IMR-90 (cell line): Measurements from ENCODE around the gene RESF1. TPM values are rescaled to one million over a fixed set of nuclear protein-coding genes. Genes with fewer than 3 reads are reported as not detected.

Source experiments
- ATAC-seq: fragments of 200-7000 bp; cut with Tn5 transposase; 2 replicates; pipeline ENCODE4 v1.9.1; 2020; ENCODE audit warnings: low read depth, mild to moderate bottlenecking, moderate library complexity
- BruUV-seq: library from RNA; stranded (reverse); fragments of 400-500 nt; replicated peaks from 2 replicates; lab custom pipeline; 2021; lab: Mats Ljungman, UMichigan
- CTCF ChIA-PET: fragments of 300-600 bp; formaldehyde crosslinking; extraction: SDS; loops from one replicate; lab custom pipeline; 2021; ENCODE audit warnings: antibody characterized with exemption; lab: Yijun Ruan, JAX
- POLR2A ChIA-PET: fragments of 300-600 bp; sonication (Branson Sonifier 250); formaldehyde crosslinking; loops from one replicate; lab custom pipeline; 2022; ENCODE audit warnings: antibody characterized with exemption; ENCODE audit not compliant: unreplicated experiment; lab: Charles Lee
- DNase-seq: peaks from one replicate; pipeline ENCODE4 v3.0.0; 2013
- H2AFZ ChIP-seq: replicated peaks from 2 replicates; pipeline ENCODE3; 2013; ENCODE audit warnings: low read length, mild to moderate bottlenecking; ENCODE audit not compliant: poor library complexity
- H2AK5ac ChIP-seq: 2 replicates; pipeline ENCODE4 v1.6.1; 2013; ENCODE audit warnings: low read depth, low read length, inconsistent platforms
- H2AK9ac ChIP-seq: replicated peaks from 2 replicates; pipeline ENCODE3; 2013; ENCODE audit warnings: mild to moderate bottlenecking, low read depth, low read length, moderate library complexity; ENCODE audit not compliant: poor library complexity
- H2BK120ac ChIP-seq: 2 replicates; pipeline ENCODE4 v1.6.1; 2013; ENCODE audit warnings: low read depth, low read length, inconsistent platforms
- H2BK15ac ChIP-seq: 3 replicates; pipeline ENCODE4 v1.6.1; 2013; ENCODE audit warnings: low read depth, low read length, inconsistent platforms
- H2BK20ac ChIP-seq: 2 replicates; pipeline ENCODE4 v1.6.1; 2013; ENCODE audit warnings: low read depth, mild to moderate bottlenecking, inconsistent platforms, low read length, moderate library complexity
- H2BK5ac ChIP-seq: 2 replicates; pipeline ENCODE4 v1.6.1; 2013; ENCODE audit warnings: mild to moderate bottlenecking, low read depth, low read length, inconsistent platforms; ENCODE audit not compliant: poor library complexity, severe bottlenecking
- H3K14ac ChIP-seq: replicated peaks from 2 replicates; pipeline ENCODE4 v1.6.1; 2013; ENCODE audit warnings: low read depth, low read length, inconsistent platforms
- H3K18ac ChIP-seq: 2 replicates; pipeline ENCODE4 v1.6.1; 2013; ENCODE audit warnings: low read depth, low read length, control low read depth
- H3K23ac ChIP-seq: 2 replicates; pipeline ENCODE4 v1.6.1; 2013; ENCODE audit warnings: low read depth, low read length, inconsistent platforms
- H3K27ac ChIP-seq: 2 replicates; pipeline ENCODE4 v1.5.1; 2013; ENCODE audit warnings: mild to moderate bottlenecking, control low read depth, low read length; ENCODE audit not compliant: insufficient read depth
- H3K27me3 ChIP-seq: 2 replicates; pipeline ENCODE4 v1.6.1; 2013; ENCODE audit warnings: low read length; ENCODE audit not compliant: control insufficient read depth, insufficient read depth
- H3K36me3 ChIP-seq: 2 replicates; pipeline ENCODE4 v1.6.1; 2013; ENCODE audit warnings: low read length, mixed read lengths; ENCODE audit not compliant: control insufficient read depth, insufficient read depth
- H3K4ac ChIP-seq: 2 replicates; pipeline ENCODE4 v1.6.1; 2013; ENCODE audit warnings: low read depth, low read length, inconsistent platforms
- H3K4me1 ChIP-seq: 2 replicates; pipeline ENCODE4 v1.6.1; 2013; ENCODE audit warnings: low read length, mixed read lengths; ENCODE audit not compliant: control insufficient read depth, insufficient read depth
- H3K4me2 ChIP-seq: 2 replicates; pipeline ENCODE4 v1.6.1; 2013; ENCODE audit warnings: low read depth, mild to moderate bottlenecking, control low read depth, low read length, moderate library complexity
- H3K4me3 ChIP-seq: 2 replicates; pipeline ENCODE4 v1.5.1; 2013; ENCODE audit warnings: low read depth, mild to moderate bottlenecking, control low read depth, low read length, moderate library complexity; ENCODE audit not compliant: insufficient read depth
- H3K56ac ChIP-seq: 2 replicates; pipeline ENCODE4 v1.6.1; 2013; ENCODE audit warnings: low read length, inconsistent platforms; ENCODE audit not compliant: insufficient read depth; ENCODE audit errors: extremely low read depth
- H3K79me1 ChIP-seq, 2 experiments: 2 replicates each; pipeline ENCODE4 v1.6.1; 2013; ENCODE audit warnings: low read length in 2 of 2, inconsistent platforms in 1 of 2, low read depth in 1 of 2
- H3K9ac ChIP-seq: 2 replicates; pipeline ENCODE4 v1.6.1; 2013; ENCODE audit warnings: low read depth, low read length, control low read depth
- H3K9me1 ChIP-seq: 2 replicates; pipeline ENCODE4 v1.6.1; 2013; ENCODE audit warnings: low read length, inconsistent platforms; ENCODE audit not compliant: insufficient read depth
- H3K9me3 ChIP-seq: 2 replicates; pipeline ENCODE4 v1.6.1; 2013; ENCODE audit warnings: low read length; ENCODE audit not compliant: control insufficient read depth, insufficient read depth
- H4K20me1 ChIP-seq: 2 replicates; pipeline ENCODE4 v1.6.1; 2013; ENCODE audit warnings: low read length, inconsistent platforms; ENCODE audit not compliant: insufficient read depth
- H4K5ac ChIP-seq: 2 replicates; pipeline ENCODE4 v1.6.1; 2013; ENCODE audit warnings: mild to moderate bottlenecking, low read depth, low read length, control low read depth
- H4K8ac ChIP-seq, 2 experiments: 2 replicates each; pipeline ENCODE4 v1.6.1; 2013; ENCODE audit warnings: low read depth in 2 of 2, low read length in 2 of 2, control low read depth in 1 of 2, inconsistent platforms in 1 of 2
- H4K91ac ChIP-seq: 2 replicates; pipeline ENCODE4 v1.6.1; 2013; ENCODE audit warnings: low read depth, low read length, inconsistent platforms; ENCODE audit not compliant: insufficient read depth
- MAFK ChIP-seq: IDR thresholded peaks from 2 replicates; pipeline ENCODE4 v1.6.1; 2012; ENCODE audit warnings: low read depth, low read length, improper control_type of control experiment
- SMC3 ChIP-seq: fragments of 150-350 bp; IDR thresholded peaks from 2 replicates; pipeline ENCODE4 v1.6.1; 2016; ENCODE audit warnings: low read depth, mild to moderate bottlenecking, antibody characterized with exemption, low read length, moderate library complexity
- WGBS, 2 experiments: methylation state at CpG; one replicate each; pipeline versions ENCODE4 v1.1.5 to v1.1.7; 2013; ENCODE audit warnings: missing lambda C conversion rate in 2 of 2; ENCODE audit not compliant: insufficient read length in 1 of 2; ENCODE audit errors: extremely low coverage in 2 of 2; 5-methylcytosine and 5-hydroxymethylcytosine counted together
- dilution Hi-C: fragments of 300-500 bp; cut with HindIII; formaldehyde crosslinking; loops from one replicate; pipeline ENCODE4 v1.14.3; 2018; ENCODE audit warnings: low sequenced_read_pairs; ENCODE audit not compliant: unreplicated experiment
- in situ Hi-C: fragments of 300-500 bp; cut with MboI; formaldehyde crosslinking; loops from 3 replicates; pipeline ENCODE4 v1.14.3; 2019; ENCODE audit warnings: low sequenced_read_pairs, inconsistent platforms, mixed read lengths
- intact Hi-C: fragments of 100-400 bp; cut with micrococcal nuclease; formaldehyde crosslinking; loops from 2 replicates; pipeline ENCODE4 v1.10.0; 2022
- polyA plus RNA-seq, 3 experiments: library from polyadenylated mRNA; depleted of rRNA; stranded (reverse); fragments of >200 nt; gene quantifications; 2 replicates each; pipeline ENCODE4 v1.2.3, GENCODE V29; 2012; ENCODE audit warnings: low replicate concordance in 1 of 3
- total RNA-seq: library from RNA; depleted of rRNA; stranded (reverse); fragments of >200 nt; gene quantifications from 2 replicates; pipeline ENCODE4 v1.2.3, GENCODE V29; 2012
- TF ChIP-seq, protein P1 (sequence below): fragments of 150-350 bp; IDR thresholded peaks from 2 replicates; pipeline ENCODE4 v1.6.1; 2017; ENCODE audit warnings: mild to moderate bottlenecking, antibody characterized with exemption, low read length, low read depth

RESF1 gene
- total and polyA plus RNA-seq, 2 of the 4 experiments (the other 2 are of a cell fraction), result 5.0 to 7.3 TPM

DNA sequence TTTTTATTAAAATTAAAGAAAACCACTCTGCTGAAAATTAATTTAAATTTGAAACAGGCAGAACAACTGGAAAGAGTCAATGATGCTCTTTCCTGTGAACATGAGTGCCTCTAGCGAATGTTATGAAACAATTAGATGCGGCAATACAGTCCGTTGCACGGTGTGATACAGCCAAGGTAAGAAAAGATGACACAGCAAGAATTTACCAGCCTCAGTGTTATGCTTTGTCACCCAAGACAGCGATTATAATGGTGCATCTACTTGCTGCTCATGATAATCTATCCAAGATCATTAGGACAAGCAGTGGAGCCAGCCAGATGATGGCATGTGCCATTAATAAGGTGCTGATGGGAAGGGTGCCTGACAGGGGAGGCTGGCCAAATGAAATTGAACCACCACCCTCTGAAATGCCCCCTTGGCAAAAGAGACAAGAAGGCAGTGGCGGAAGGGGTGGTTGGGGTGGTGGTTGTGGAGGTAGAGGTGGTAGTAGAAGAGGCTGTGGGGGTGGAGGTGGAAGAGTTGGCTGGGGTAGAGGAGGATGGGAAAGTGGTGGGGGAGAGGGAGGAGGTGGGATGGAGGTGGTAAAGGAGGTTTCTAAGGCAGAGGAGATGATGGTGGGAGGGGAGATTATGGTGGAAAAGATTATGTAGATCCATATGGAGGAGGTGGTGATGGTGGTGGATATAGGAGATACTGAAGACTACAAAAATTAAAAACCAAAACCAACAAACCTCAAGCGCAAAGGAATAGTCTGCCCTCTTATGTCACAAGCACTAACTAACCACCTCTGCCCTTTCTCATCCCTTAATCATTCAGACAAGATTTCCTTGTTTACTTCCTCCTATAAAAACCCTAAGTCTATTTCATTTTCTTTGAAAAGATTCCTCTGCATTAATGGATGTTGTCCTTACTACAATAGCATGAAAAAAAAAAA, 4.0 kb upstream of the RESF1 start:
- Histone ChIP-seq H3K9ac (no peak overlapping the region), H3K4me3 (no peak overlapping the region), H3K18ac (no peak overlapping the region), H3K4me2 (no peak overlapping the region), H3K36me3 (no peaks in the 10 kb centered on the region), H2BK120ac (no peak overlapping the region), H3K23ac (no peak overlapping the region), H3K27ac (no peak overlapping the region), H3K9me3 (no peaks in the 10 kb centered on the region), H4K8ac (no peak overlapping the region), H3K79me1 (peaks cover 0 to 4% of the 10 kb centered on the region in 2 experiments; a peak in 2 of 4 replicates), H3K27me3 (peaks cover 2% of the 10 kb centered on the region; the same call in 1 of the 2 replicates), H3K4me1 (peaks cover 3% of the 10 kb centered on the region), H2BK15ac (no peak overlapping the region), H3K56ac (no peak overlapping the region), H2AFZ (no peak overlapping the region), H4K91ac (no peak overlapping the region), H2BK20ac (no peak overlapping the region), H2AK5ac (no peak overlapping the region; the same call in 1 of the 2 replicates), H3K14ac (no peak overlapping the region), H3K4ac (no peak overlapping the region), H2BK5ac (no peak overlapping the region), H4K20me1 (no peaks in the 10 kb centered on the region), H2AK9ac (no peak overlapping the region), H4K5ac (no peak overlapping the region), H3K9me1 (no peaks in the 10 kb centered on the region)
- 83% methylated on average over 1 of the region's 7 CpGs; no CpG with 5 or more reads in 1 of the 2 experiments for WGBS, 2 experiments
- no peak for DNase-seq
- no peak for ATAC-seq
- no TSS peak for BruUV-seq
- TF ChIP-seq MAFK (peak; percentile 28; the same call in 1 of the 2 replicates), SMC3 (no peak)
- TF ChIP-seq, protein P1, sequence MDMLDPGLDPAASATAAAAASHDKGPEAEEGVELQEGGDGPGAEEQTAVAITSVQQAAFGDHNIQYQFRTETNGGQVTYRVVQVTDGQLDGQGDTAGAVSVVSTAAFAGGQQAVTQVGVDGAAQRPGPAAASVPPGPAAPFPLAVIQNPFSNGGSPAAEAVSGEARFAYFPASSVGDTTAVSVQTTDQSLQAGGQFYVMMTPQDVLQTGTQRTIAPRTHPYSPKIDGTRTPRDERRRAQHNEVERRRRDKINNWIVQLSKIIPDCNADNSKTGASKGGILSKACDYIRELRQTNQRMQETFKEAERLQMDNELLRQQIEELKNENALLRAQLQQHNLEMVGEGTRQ, result no peak
- intact Hi-C loops (loop anchor here (5.0 kb wide), 1 partner anchor 352 kb away; no protein-coding TSS in a partner anchor), in situ Hi-C loops (loop anchor here (25.0 kb wide), 1 partner anchor 268 kb away; no protein-coding TSS in a partner anchor), dilution Hi-C loops (no loop called here)
- CTCF ChIA-PET, result interaction anchor here (0.6 kb wide), 1 partner anchor 12 kb away, joined by 3 read pairs; no protein-coding TSS in a partner anchor
- POLR2A ChIA-PET, result no interaction called here
